Activated naive CD4-positive, alpha-beta T cell treated with anti-CD3 and anti-CD28 coated beads, Interleukin-2, amount 50 U/mL, for 72 hours (primary cell): ENCODE data around the gene OR2V2. TPM values are rescaled to one million over a fixed set of nuclear protein-coding genes. Genes with fewer than 3 reads are reported as not detected.
"Not testable (repeated sequence)": the region's sequence is repeated elsewhere in the genome, so short reads cannot be mapped to it uniquely, and the experiment has no call there.

Experiments
- ATAC-seq, 2 donors: fragments of 150-1000 bp; cut with Tn5 transposase; 2 replicates each; pipeline ENCODE4 v1.10.0; 2021; ENCODE audit warnings: mild to moderate bottlenecking in 2 of 2, moderate library complexity in 2 of 2
- DNase-seq, 2 donors: peaks; one replicate each; pipeline ENCODE4 v3.0.0; 2021 to 2022; ENCODE audit warnings: low spot score in 2 of 2
- H3K27ac Mint-ChIP-seq, 2 donors: one replicate each; pipeline ENCODE4 v1.8.0; 2022; ENCODE audit warnings: mild to moderate bottlenecking in 2 of 2, mixed read lengths in 2 of 2
- H3K36me3 Mint-ChIP-seq, 2 donors: one replicate each; pipeline ENCODE4 v1.8.0; 2022; ENCODE audit warnings: mixed read lengths in 2 of 2
- H3K9me3 Mint-ChIP-seq, 2 donors: one replicate each; pipeline ENCODE4 v1.8.0; 2022; ENCODE audit warnings: mixed read lengths in 2 of 2
- total RNA-seq, 2 donors: library from RNA; stranded (reverse); gene quantifications; one replicate each; pipeline ENCODE4 v1.2.3, GENCODE V29; 2022

OR2V2 gene
- total RNA-seq, 2 donors from 2014 or later = not detected

DNA sequence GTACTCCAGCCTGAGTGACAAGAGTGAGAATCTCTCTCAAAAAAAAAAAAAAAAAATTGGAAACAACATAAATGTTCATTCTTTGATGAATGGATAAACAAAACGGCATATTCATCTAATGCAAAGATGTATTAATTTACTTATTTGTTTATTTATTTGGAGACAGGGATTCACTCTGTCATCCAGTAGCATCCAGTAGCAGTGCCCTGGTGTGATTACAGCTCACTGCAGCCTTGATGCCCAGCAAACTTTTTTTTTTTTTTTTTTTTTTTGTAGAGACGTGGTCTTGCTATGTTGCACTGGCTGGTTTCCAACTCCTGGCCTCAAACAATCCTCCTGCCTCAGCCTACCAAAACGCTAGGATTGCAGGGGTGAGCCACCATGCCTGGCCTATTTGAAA, 24.4 kb downstream of the OR2V2 start:
- H3K9me3 Mint-ChIP-seq = no peaks in the 10 kb centered on the region
- DNase-seq (no peak), ATAC-seq (no peak)
- peaks cover 6 to 16% of the 10 kb centered on the region in 2 donors for H3K36me3 Mint-ChIP-seq
- no peak overlapping the region for H3K27ac Mint-ChIP-seq

DNA sequence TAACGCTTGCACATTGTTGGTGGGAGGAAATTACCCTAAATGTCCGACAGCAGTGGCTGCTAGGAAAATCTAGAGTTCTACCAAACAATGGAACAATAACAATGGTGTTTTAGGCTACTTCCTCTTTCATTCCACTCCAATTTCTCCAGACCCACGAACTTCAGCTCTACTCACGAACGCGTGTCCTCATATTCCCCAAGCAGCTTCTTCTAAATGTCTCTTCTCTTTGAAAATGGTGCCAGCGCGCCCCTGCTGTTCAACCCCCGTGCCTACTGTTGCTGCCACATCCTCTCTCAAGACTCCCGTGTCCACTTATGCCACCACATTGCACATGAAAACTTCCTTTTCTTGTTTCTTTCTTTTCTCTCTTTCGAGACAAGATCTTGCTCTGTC, 25.6 kb downstream of the OR2V2 start:
- no peak for DNase-seq

DNA sequence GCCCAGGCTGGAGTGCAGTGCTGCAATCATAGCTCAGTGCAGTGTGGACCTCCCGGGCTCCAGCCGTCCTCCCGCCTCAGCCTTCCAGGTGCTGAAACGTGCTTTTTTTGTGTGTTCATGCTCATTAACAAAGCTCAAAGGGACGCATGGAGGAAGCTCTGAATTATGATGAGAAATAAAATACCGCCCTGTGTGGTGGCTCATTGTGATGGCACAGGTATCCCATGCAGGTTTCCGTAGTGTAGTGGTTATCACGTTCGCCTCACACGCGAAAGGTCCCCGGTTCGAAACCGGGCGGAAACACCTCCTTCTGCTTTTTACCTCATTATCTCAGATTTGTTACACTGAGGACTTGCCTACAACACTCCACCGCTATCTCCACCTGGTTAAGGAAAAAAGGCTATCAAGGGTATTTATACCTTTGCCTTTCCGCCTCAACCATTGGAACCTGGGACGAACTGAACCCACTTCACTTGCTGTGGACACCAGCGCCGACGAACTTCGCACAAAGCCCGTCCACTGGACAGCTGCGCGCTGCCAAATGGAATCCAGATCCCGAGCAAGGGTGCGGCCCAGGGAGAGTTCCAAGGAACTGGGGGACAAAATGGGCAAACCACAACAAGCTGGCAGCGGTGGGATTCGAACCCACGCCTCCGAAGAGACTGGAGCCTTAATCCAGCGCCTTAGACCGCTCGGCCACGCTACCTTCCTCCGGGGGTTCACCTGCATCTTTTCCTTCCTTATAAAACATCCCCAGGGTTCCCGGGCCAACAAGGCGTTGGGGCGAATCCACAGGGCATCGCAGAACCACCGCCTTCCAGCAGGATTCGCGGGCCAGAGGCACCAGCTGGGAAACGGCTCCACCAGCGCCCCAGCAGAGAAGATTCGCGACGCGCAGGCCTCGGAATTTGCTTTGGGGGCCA, 26.3 kb downstream of the OR2V2 start:
- ATAC-seq (peak; percentile 71 to 77), DNase-seq (peak in 1 of 2 donors; percentile 69)
- peaks cover 5 to 16% of the 10 kb centered on the region in 2 donors for H3K36me3 Mint-ChIP-seq
- H3K9me3 Mint-ChIP-seq = no peaks in the 10 kb centered on the region
- H3K27ac Mint-ChIP-seq = peak overlapping the region; percentile 69 to 90

More for the DNA sequence above, 25.6 kb downstream of the OR2V2 start:
- Mint-ChIP-seq H3K27ac (peak overlapping the region; percentile 69 to 90), H3K9me3 (no peaks in the 10 kb centered on the region), H3K36me3 (peaks cover 6 to 16% of the 10 kb centered on the region in 2 donors)
- ATAC-seq = peak in 1 of 2 donors; percentile 62

DNA sequence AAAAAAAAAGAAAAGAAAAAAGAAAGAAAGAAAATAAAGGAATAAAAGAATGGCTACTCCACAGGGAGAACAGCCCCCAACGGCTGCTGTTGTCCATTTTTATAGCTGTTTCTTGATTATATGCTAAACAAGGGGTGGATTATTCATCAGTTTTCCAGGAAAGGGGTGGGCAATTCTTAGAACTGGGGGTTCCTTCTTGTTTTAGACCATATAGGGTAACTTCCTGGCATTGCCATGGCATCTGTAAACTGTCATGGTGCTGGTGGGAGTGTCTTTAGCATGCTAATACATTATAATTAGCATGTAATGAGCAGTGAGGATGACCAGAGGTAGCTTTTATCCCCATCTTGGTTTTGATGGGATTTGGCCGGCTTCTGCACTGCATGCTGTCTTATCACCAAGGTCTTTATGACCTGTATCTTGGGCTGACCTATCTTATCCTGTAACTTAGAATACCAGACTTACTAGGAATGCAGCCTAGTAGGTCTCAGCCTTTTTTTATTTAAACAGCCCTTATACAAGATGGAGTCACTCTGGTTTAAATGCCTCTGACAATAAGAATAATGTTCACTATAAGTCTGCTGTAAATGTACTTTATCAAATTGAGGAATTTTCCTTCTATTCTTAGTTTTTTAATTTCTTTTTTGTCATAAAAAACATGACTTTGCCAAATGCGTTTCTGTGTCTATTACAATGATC, 29.0 kb downstream of the OR2V2 start:
- Mint-ChIP-seq H3K27ac (no peak overlapping the region), H3K9me3 (no peaks in the 10 kb centered on the region), H3K36me3 (no peaks in the 10 kb centered on the region)
- no peak for ATAC-seq
- DNase-seq = no peak

DNA sequence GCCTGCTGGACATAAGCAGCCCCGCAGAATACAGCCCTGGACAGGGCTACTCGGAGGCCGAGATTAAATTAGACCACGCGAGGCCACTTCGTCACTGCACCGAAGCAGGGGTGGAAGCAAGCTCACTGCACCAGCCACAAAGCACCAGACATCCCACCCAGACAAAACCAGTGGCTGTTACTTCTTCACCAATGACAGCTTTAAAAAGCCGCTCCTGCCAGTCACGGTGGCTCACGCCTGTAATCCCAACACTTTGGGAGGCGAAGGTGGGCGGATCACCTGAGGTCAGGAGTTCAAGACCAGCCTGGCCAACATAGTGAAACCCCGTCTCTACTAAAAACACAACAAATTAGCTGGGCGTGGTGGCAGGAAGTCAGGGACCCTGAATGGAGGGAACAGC, 30.2 kb downstream of the OR2V2 start:
- H3K27ac Mint-ChIP-seq, H3K36me3 Mint-ChIP-seq, H3K9me3 Mint-ChIP-seq, ATAC-seq, DNase-seq: not testable (repeated sequence)

DNA sequence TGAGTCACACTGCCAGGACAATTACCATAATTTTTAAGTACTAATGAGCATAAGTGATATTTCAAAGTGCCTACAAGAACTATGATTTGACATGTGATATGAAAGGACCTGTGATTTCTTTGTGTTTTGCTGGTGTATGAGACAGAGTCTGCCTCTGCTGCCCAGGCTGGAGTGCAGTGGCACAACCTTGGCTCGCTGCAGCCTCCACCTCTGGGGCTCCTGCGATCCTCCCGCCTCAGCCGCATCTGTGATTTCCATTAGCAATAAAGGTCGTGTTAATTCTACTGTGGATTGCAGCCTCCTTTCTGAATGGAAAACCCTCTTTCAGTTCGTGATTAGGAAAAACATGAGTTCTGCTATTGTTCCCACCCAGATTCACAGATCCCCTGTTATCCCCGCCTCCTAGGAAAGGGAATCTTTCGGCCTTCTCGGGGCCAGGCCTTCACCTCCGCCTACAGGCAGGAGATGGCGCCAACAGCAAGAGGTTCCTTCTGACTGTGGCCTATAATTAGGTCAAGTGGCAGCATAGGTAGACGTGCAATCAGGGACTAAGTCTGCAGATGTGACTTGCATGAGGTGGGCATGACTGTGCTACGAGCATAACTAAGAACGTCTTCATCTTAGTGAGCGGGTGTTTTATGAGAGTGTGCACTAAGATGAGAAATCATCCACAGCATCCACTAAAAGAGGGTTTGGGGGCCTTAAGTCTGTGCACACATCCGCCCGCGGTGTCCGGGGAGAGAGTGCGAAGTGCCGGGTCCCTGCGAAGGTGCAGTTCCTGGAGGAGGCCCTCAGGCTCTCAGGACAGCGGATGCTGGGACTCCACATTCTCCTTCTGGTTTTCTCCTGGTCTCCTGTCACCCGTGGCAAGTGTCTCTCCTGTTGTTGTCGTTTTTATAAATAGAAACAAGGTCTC, 34.5 kb downstream of the OR2V2 start:
- peak in 1 of 2 donors; percentile 59 for DNase-seq
- no peaks in the 10 kb centered on the region for H3K36me3 Mint-ChIP-seq
- H3K9me3 Mint-ChIP-seq = no peaks in the 10 kb centered on the region
- peak; percentile 63 to 71 for ATAC-seq
- no peak overlapping the region for H3K27ac Mint-ChIP-seq

DNA sequence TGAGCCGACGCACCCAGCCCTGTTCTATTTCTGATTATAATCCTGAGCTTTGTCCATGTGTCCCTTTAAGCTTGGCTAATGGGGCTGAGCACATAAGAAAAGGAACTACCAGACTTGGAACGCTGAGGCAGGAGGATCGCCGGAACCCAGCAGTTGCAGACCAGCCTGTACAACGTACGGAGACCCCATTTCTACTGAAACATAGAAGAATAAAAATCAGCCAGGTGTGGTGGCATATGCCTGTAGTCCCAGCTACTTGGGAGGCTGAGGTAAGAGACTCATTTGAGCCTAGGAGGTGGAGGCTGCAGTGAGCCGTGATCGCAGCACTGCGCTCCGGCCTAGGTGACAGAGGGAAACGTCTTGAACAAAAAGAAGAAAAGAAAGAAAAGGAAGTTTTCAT, 35.3 kb downstream of the OR2V2 start:
- peak overlapping the region in 1 of 2 donors; percentile 15 for H3K27ac Mint-ChIP-seq
- H3K36me3 Mint-ChIP-seq = no peaks in the 10 kb centered on the region
- DNase-seq (no peak), ATAC-seq (no peak)
- no peaks in the 10 kb centered on the region for H3K9me3 Mint-ChIP-seq

DNA sequence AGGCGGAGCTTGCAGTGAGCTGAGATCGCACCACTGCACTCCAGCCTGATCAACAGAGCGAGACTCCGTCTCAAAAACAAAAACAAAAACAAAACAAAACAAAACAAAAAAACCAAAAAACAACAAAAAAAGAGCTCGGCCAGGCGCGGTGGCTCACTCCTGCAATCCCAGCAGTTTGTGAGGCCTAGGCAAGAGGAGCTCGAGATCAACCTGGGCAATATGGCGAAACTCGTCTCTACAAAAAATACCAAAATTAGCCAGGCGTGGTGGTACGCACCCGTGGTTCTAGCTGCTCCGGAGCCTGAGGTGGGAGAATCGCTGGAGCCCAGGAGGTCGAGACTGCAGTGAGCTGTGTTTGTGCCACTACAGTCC, 37.4 kb downstream of the OR2V2 start:
- no peak for ATAC-seq
- Mint-ChIP-seq H3K9me3 (no peaks in the 10 kb centered on the region), H3K27ac (peak overlapping the region in 1 of 2 donors; percentile 84), H3K36me3 (peaks cover 8 to 10% of the 10 kb centered on the region in 2 donors)
- no peak for DNase-seq

DNA sequence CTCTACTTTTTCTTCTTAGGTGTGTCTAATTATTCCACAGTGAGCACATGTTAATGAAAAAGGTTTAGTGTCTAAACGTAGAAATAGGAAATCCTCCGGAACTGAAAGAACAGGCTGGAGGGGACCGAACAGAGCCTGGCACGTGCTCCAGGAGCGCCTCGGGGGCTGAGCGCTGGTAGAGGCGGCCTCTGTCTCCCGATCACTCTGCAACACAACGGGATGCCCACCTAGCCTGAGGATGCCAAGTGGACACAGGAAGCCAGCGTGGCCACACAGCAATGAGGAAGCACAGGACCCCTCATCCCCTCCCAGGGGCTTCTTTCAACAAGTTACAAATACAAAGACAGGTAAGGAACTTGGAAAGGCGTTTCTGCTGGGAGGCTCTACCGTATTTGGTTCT, 38.2 kb downstream of the OR2V2 start:
- peaks cover 8 to 15% of the 10 kb centered on the region in 2 donors for H3K36me3 Mint-ChIP-seq
- H3K27ac Mint-ChIP-seq = no peak overlapping the region
- no peak for DNase-seq
- no peak for ATAC-seq
- H3K9me3 Mint-ChIP-seq = no peaks in the 10 kb centered on the region

DNA sequence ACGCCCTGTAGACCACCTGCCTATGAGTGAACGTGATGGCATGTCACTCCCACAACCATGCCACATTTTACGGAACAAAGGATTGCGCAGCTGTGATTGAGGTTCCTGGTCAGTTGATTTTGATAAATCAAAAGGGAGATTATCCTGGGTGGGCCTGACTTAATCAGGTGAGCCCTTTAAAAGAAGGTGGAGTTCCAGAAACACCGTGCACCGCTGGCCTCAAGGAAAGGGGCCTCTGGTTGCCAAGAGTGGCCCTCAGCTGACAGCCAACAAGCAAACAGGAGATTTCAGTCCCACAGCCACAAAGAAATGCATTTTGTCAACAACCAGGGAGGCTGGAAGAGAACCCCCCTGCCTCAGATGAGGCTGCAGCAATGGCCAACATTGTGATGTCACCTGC, 38.6 kb downstream of the OR2V2 start:
- H3K27ac Mint-ChIP-seq = no peak overlapping the region
- ATAC-seq (no peak), DNase-seq (no peak)
- peaks cover 8 to 15% of the 10 kb centered on the region in 2 donors for H3K36me3 Mint-ChIP-seq
- no peaks in the 10 kb centered on the region for H3K9me3 Mint-ChIP-seq

DNA sequence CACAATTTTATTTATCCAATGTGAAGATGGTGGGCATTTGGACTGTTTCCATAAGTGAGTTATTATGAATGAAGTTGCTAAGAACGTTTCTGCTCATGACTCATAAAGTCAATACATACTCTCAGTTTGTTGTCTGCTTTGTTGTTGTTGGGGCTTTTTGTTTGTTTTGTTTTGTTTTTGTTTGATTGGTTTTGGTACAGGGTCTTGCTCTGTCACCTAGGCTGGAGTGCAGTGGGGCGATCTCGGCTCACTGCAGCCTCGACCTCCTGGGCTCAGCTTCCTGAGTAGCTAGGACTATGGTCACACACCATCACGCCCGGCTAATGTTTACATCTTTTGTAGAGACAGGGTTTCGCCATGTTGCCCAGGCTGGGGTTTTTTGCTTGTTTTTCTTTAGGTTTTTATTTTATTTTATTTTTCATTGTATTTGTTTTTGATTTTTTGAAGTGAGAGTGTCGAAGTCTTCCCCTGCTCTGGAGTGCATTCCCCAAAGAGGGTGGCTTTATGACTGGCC, 39.7 kb downstream of the OR2V2 start:
- H3K27ac Mint-ChIP-seq = peak overlapping the region; percentile 98 to 100
- H3K36me3 Mint-ChIP-seq = peaks cover 8 to 16% of the 10 kb centered on the region in 2 donors
- no peaks in the 10 kb centered on the region for H3K9me3 Mint-ChIP-seq

DNA sequence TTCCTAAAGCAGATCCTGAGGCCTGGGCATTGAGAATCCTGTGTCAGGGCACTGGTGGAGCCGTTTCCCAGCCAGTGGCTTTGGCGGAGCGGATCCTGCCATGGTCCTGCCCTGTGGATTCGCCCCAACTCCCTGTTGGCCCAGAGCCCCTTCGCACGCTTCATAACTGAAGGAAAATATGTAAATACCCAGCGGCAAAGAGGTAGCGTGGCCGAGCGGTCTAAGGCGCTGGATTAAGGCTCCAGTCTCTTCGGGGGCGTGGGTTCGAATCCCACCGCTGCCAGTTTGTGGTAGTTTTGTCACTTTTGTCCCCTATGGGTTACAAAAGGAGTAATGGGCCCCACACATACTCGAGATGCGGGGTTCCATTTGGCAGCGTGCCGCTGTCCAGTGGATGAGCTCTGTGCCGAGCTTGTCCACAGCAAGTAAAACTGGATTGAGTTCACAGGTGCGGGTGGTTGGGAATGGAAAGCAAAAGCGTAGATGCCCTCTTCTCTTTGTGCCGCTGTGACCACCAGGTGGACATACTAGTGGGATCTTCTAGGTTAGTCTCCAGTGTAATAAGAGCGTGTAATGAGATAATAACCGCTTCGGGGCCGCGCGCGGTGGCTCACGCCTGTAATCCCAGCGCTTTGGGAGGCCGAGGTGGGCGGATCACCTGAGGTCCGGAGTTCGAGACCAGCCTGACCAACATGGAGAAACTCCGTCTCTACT, 40.3 kb downstream of the OR2V2 start:
- DNase-seq = peak; percentile 68 to 69
- H3K36me3 Mint-ChIP-seq = peaks cover 8 to 22% of the 10 kb centered on the region in 2 donors
- no peaks in the 10 kb centered on the region for H3K9me3 Mint-ChIP-seq
- H3K27ac Mint-ChIP-seq = peak overlapping the region; percentile 98 to 100
- ATAC-seq = no peak

More for the DNA sequence above, 39.7 kb downstream of the OR2V2 start:
- DNase-seq = no peak
- ATAC-seq = no peak

DNA sequence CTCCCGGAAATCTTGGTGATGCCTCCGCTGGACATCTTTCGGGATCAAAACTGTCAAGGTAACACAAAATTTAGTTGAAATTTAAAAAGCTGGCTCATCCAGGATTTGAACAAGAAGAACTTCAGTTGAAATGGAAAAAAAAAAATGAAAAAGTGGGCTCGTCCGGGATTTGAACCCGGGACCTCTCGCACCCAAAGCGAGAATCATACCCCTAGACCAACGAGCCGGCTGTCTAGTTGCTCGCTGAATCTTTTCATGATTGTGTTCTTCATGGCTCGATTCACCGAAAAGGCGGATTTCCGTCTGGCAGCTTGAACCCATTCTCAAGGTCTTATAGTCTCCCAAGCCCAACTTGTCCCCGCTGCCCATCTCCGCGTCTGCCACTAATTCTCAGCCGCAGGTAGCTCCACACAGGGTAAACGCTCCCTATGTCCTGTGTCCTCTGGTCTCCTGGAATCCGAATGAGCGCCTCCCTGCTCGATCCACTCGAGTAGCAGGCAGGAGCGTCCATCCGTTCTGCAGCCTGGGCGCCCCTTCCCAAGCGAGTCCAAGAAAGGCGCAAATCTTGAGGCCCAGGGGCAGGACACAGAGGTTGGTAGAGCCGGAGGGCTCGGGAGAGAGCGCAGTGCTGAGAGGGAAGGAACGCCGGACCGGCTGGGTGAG, 41.4 kb downstream of the OR2V2 start:
- peak; percentile 80 to 85 for DNase-seq
- Mint-ChIP-seq H3K36me3 (peaks cover 8 to 22% of the 10 kb centered on the region in 2 donors), H3K27ac (peak overlapping the region; percentile 98 to 100), H3K9me3 (no peaks in the 10 kb centered on the region)
- peak; percentile 3 for ATAC-seq

DNA sequence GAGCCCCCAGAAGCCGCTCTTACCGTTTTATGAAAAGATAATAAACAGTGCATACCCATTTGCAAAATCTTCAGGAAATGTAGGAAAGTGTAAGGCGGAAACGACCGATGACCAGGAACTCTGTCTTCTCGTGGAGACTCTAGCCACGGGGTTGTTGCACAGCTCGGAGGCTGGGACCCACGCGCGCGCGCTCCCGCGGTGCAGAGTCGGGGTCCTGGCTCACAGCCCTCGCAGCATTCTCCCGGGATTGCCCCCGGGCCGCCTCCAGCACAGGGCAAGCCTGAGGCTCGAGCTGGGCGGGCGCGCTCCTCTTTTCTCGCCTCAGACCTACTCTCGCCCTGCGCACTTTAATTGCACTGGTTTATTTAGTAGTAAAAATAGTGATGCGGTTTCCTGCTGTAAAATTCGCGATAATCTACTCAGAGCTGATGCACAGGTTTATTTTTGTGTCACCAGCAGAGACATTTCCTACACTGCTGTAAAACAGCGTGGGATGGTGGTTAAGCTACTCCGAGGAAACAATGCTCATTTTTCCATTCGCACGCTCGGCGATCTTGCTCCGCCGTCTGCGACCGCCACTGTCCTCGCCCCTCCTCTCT, 42.1 kb downstream of the OR2V2 start:
- Mint-ChIP-seq H3K36me3 (peaks cover 8 to 22% of the 10 kb centered on the region in 2 donors), H3K9me3 (no peaks in the 10 kb centered on the region), H3K27ac (peak overlapping the region; percentile 98 to 100)
- ATAC-seq (peak; percentile 20 to 44), DNase-seq (peak; percentile 48 to 69)
